UCSD-AML1 (cell line): ENCODE results near the gene ZDHHC3.

Experiments used
- DNase-seq: peaks from one replicate; lab custom pipeline; 2025; ENCODE audit not compliant: unreplicated experiment; lab: John Stamatoyannopoulos, UW

ZDHHC3 gene

GRCh38 chr3:44976002-44976815 is at the start of gene ZDHHC3, which contains the start of gene EXOSC7:
TSS of gene ZDHHC3 (minus strand) at chr3:44976174. CDS start at chr3:44959436, 16,738 bp downstream.
TSS of gene EXOSC7 (plus strand) at chr3:44976244. CDS start at chr3:44976278, 34 bp downstream.
- DNase-seq = peak; percentile 88

GRCh38 chr3:45024542-45025255 is 48.7 kb upstream of the ZDHHC3 start:
- no peak for DNase-seq

GRCh38 chr3:45023675-45024074 is 47.7 kb upstream of the ZDHHC3 start:
- DNase-seq = no peak

- no peak for DNase-seq
Measured at GRCh38 chr3:45021524-45022297, 45.7 kb upstream of the ZDHHC3 start.

GRCh38 chr3:45020534-45020933 is 44.6 kb upstream of the ZDHHC3 start:
- no peak for DNase-seq

GRCh38 chr3:45017821-45018220 is 41.8 kb upstream of the ZDHHC3 start:
- no peak for DNase-seq

GRCh38 chr3:45016916-45017315 is 40.9 kb upstream of the ZDHHC3 start:
- DNase-seq = no peak

- no peak for DNase-seq
Measured at GRCh38 chr3:45012577-45012976, 36.6 kb upstream of the ZDHHC3 start.

GRCh38 chr3:45011756-45012508 is 36.0 kb upstream of the ZDHHC3 start:
- DNase-seq = no peak

- no peak for DNase-seq
Measured at GRCh38 chr3:45010811-45011333, 34.9 kb upstream of the ZDHHC3 start.

GRCh38 chr3:45009868-45010267 is 33.9 kb upstream of the ZDHHC3 start:
- DNase-seq = no peak

GRCh38 chr3:45008117-45008516 is 32.1 kb upstream of the ZDHHC3 start:
- DNase-seq = no peak

GRCh38 chr3:45007091-45007490 is 31.1 kb upstream of the ZDHHC3 start:
- DNase-seq = no peak

- DNase-seq = no peak
Measured at GRCh38 chr3:45003859-45004258, 27.9 kb upstream of the ZDHHC3 start.

- no peak for DNase-seq
Measured at GRCh38 chr3:45003406-45003805, 27.4 kb upstream of the ZDHHC3 start.

- DNase-seq = no peak
Measured at GRCh38 chr3:45002720-45003119, 26.7 kb upstream of the ZDHHC3 start.

- DNase-seq = no peak
Measured at GRCh38 chr3:45002139-45002660, 26.2 kb upstream of the ZDHHC3 start.

GRCh38 chr3:45001738-45002137 is 25.8 kb upstream of the ZDHHC3 start:
- no peak for DNase-seq

GRCh38 chr3:45000823-45001222 is 24.8 kb upstream of the ZDHHC3 start:
- no peak for DNase-seq

GRCh38 chr3:44999782-45000181 is 23.8 kb upstream of the ZDHHC3 start:
- no peak for DNase-seq
